CD4-positive, alpha-beta T cell (primary cell): Measurements from ENCODE around the gene IL11. TPM values are rescaled to one million over a fixed set of nuclear protein-coding genes. Genes with fewer than 3 reads are reported as not detected.

ENCODE experiments used
- ATAC-seq: fragments of 200-7000 bp; cut with Tn5 transposase; one replicate; pipeline ENCODE4 v1.10.0; 2022; ENCODE audit warnings: mild to moderate bottlenecking; ENCODE audit not compliant: poor library complexity
- CTCF ChIA-PET: fragments of 350-600 bp; sonication (Branson Sonifier 250); formaldehyde crosslinking; loops from one replicate; lab custom pipeline; 2021; ENCODE audit warnings: antibody characterized with exemption, inconsistent platforms; lab: Charles Lee
- POLR2A ChIA-PET: fragments of 350-600 bp; sonication (Branson Sonifier 250); formaldehyde crosslinking; loops from one replicate; lab custom pipeline; 2021; ENCODE audit warnings: antibody characterized with exemption, inconsistent platforms; lab: Charles Lee
- DNase-seq, 14 experiments: peaks; one replicate each; pipeline ENCODE4 v3.0.0-alpha.2; 2013 to 2020; ENCODE audit warnings: mixed read lengths in 2 of 14
- H3K27ac ChIP-seq, 2 donors: one replicate each; pipeline versions ENCODE4 v1.5.1 to v1.7.0; 2013; ENCODE audit warnings: low read length in 2 of 2, low read depth in 1 of 2, mild to moderate bottlenecking in 1 of 2
- H3K27me3 ChIP-seq, 2 experiments: 1 replicate in 1 of 2; 2 replicates in 1 of 2; pipeline versions ENCODE4 v1.6.1 to v1.7.0; 2013; ENCODE audit warnings: low read length in 2 of 2, control low read depth in 1 of 2, mild to moderate bottlenecking in 1 of 2, moderate library complexity in 1 of 2; ENCODE audit not compliant: insufficient read depth in 2 of 2, control insufficient read depth in 1 of 2
- H3K36me3 ChIP-seq: one replicate; pipeline ENCODE4 v1.6.1; 2013; ENCODE audit warnings: low read length, control low read depth; ENCODE audit not compliant: insufficient read depth
- H3K4me1 ChIP-seq: one replicate; pipeline ENCODE4 v1.6.1; 2013; ENCODE audit warnings: low read length, control low read depth; ENCODE audit not compliant: insufficient read depth
- H3K4me3 ChIP-seq: one replicate; pipeline ENCODE4 v1.5.1; 2013; ENCODE audit warnings: mild to moderate bottlenecking, low read length, moderate library complexity
- H3K9me3 ChIP-seq, 2 experiments: 1 replicate in 1 of 2; 2 replicates in 1 of 2; pipeline versions ENCODE4 v1.6.1 to v1.7.0; 2013; ENCODE audit warnings: low read length in 2 of 2, mild to moderate bottlenecking in 2 of 2, control low read depth in 1 of 2, moderate library complexity in 1 of 2; ENCODE audit not compliant: control insufficient read depth in 1 of 2, insufficient read depth in 1 of 2
- H3K27ac Mint-ChIP-seq: one replicate; pipeline ENCODE4 v1.8.0; 2020; ENCODE audit warnings: mixed read lengths
- H3K27me3 Mint-ChIP-seq: one replicate; pipeline ENCODE4 v1.8.0; 2021; ENCODE audit warnings: mixed read lengths
- H3K36me3 Mint-ChIP-seq: one replicate; pipeline ENCODE4 v1.8.0; 2021; ENCODE audit warnings: low read depth, mixed read lengths
- H3K4me1 Mint-ChIP-seq: one replicate; pipeline ENCODE4 v1.8.0; 2021; ENCODE audit warnings: low read depth, mixed read lengths
- H3K4me3 Mint-ChIP-seq: one replicate; pipeline ENCODE4 v1.8.0; 2020; ENCODE audit warnings: mild to moderate bottlenecking, mixed read lengths
- H3K9me3 Mint-ChIP-seq: one replicate; pipeline ENCODE4 v1.8.0; 2020; ENCODE audit warnings: mixed read lengths
- CTCF ChIP-seq: fragments of 200-600 bp; IDR thresholded peaks from one replicate; pipeline ENCODE4 v1.8.0; 2022; ENCODE audit warnings: antibody characterized with exemption, mild to moderate bottlenecking
- intact Hi-C, 2 experiments: fragments of 100-400 bp; cut with DNase I in 1 of 2; cut with micrococcal nuclease in 1 of 2; formaldehyde crosslinking; loops; one replicate each; pipeline versions ENCODE4 v1.15.1 to v1.9.0; 2023 to 2025; cut with DNase I, micrococcal nuclease
- total RNA-seq, 174 experiments: library from RNA in 2 of 174; stranded (reverse) in 2 of 174; gene quantifications; one replicate each; pipeline ENCODE4 v1.2.3 and lab custom pipeline; 2021 to 2026

IL11 gene
- total RNA-seq, 2 experiments from 2014 or later: 0.22 to 0.92 TPM

- Histone ChIP-seq H3K27me3 (peaks cover 3 to 4% of the 10 kb centered on the region in 2 experiments), H3K4me3 (peak overlapping the region; percentile 71), H3K9me3 (no peaks in the 10 kb centered on the region), H3K4me1 (peaks cover 32% of the 10 kb centered on the region), H3K36me3 (peaks cover 8% of the 10 kb centered on the region), H3K27ac (peak overlapping the region; percentile 45 to 73)
- ATAC-seq: no peak
- no peak for TF ChIP-seq CTCF
- Mint-ChIP-seq H3K27me3 (peaks cover 22% of the 10 kb centered on the region), H3K36me3 (peaks cover 25% of the 10 kb centered on the region), H3K4me3 (peak overlapping the region; percentile 98), H3K4me1 (peaks cover 21% of the 10 kb centered on the region), H3K9me3 (no peaks in the 10 kb centered on the region), H3K27ac (peak overlapping the region; percentile 99)
- ChIA-PET CTCF (interaction anchor here (0.7 to 3.5 kb wide), 6 partner anchors 8 to 44 kb away, joined by 3 to 21 read pairs (median 4); partner anchors contain the start of gene TMEM238), POLR2A (interaction anchor here (0.8 to 2.0 kb wide), 28 partner anchors 11 to 892 kb away, joined by 3 to 43 read pairs (median 7); partner anchors contain the start of genes FIZ1, HSPBP1, NAT14 and PPP1R12C)
- intact Hi-C loops: loop anchor here (1.0 to 5.0 kb wide), 8 partner anchors 14 to 259 kb away; partner anchors contain the start of genes COX6B2 (in 2 of the 2), RPL28 (in 2 of the 2), FIZ1 (in 1 of the 2) and PPP6R1 (in 1 of the 2)
- DNase-seq: peak in 5 of 14 experiments; percentile 9 to 54 (median 10)
Observed at GRCh38 chr19:55339889-55340783, 30.1 kb downstream of the IL11 start.

- peak within 1 kb of the TSS; percentile 71 for H3K4me3 ChIP-seq
- Mint-ChIP-seq H3K9me3 (no peaks in the 10 kb centered on the region), H3K36me3 (peaks cover 21% of the 10 kb centered on the region), H3K4me3 (peak within 1 kb of the TSS; percentile 98), H3K27ac (peak within 1 kb of the TSS; percentile 99), H3K4me1 (peaks cover 21% of the 10 kb centered on the region), H3K27me3 (peaks cover 22% of the 10 kb centered on the region)
- peaks cover 8% of the 10 kb centered on the region for H3K36me3 ChIP-seq
- no peaks in the 10 kb centered on the region for H3K9me3 ChIP-seq
- ChIA-PET POLR2A (interaction anchor here (0.6 to 2.0 kb wide), 35 partner anchors 9 to 891 kb away, joined by 3 to 43 read pairs (median 5); partner anchors contain the start of genes FIZ1, HSPBP1, ISOC2 and NAT14), CTCF (interaction anchor here (0.7 to 3.5 kb wide), 11 partner anchors 13 to 315 kb away, joined by 3 to 21 read pairs (median 3); partner anchors contain the start of gene TMEM238)
- peak; percentile 30 for TF ChIP-seq CTCF
- H3K27ac ChIP-seq: peak within 1 kb of the TSS; percentile 91 to 98
- H3K27me3 ChIP-seq: peaks cover 3 to 4% of the 10 kb centered on the region in 2 experiments
- H3K4me1 ChIP-seq: peaks cover 32% of the 10 kb centered on the region
- intact Hi-C loops: loop anchor here (1.0 to 5.0 kb wide), 7 partner anchors 16 to 260 kb away; partner anchors contain the start of genes RPL28 (in 2 of the 2), COX6B2 (in 1 of the 2), FIZ1 (in 1 of the 2) and PPP6R1 (in 1 of the 2)
- peak; percentile 100 for DNase-seq
- peak; percentile 73 for ATAC-seq
Observed at GRCh38 chr19:55339105-55339888, 31.0 kb downstream of the IL11 start, which contains the start of gene KMT5C. KMT5C (plus strand) TSS chr19:55339876; CDS start chr19:55341937, 2,061 bp downstream.
